Measurements from ENCODE around the gene NUMB. TPM values are rescaled to one million over a fixed set of nuclear protein-coding genes. Genes with fewer than 3 reads are reported as not detected.

Gene NUMB
- total RNA-seq, 1 donor from 2014 or later = 60.7 TPM

DNA sequence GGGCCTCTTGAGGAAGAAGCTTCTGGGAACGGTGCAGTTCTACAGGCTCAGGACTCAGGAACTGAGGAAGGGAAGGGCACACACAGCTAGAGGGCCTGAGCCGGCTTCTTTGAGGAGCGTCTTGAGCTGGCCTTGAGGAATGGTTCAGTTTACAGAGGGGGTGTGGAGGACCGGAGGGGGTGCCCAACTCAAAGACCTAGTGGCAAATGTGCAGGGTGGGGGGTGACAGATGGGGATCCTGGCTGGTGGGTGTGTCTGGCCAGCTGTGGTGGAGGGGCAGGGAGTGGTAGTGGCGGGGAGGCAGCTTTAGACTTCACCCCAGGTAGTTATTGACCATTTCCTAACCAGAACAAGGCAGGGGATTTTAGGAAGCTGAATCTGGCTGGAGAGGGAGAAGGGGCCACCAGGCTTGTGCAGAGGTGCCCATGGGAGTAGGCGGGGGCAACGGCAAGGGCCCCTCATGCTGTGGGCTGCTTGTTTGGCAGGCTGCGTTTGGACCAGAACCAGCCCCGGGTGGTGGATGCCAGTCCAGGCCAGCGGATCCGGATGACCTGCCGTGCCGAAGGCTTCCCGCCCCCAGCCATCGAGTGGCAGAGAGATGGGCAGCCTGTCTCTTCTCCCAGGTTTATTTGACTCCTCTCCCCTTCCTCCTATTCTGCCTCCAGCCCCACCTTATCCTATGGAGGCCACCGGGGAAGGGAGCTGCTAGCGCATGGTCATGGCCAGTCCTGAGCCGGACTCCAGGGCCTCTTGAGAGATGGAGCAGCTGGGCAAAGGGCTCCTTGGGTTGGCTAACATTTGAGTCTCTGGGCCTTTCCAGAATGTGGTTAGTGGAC, 193.2 kb downstream of the NUMB start:
- no peak for TF ChIP-seq CTCF (IDR thresholded peaks at IDR 0.05)
- no peak overlapping the region for H3K27ac Mint-ChIP-seq (ENCODE audit: unreplicated experiment)
- DNase-seq (ENCODE audit: low spot score) = no peak
- H3K27me3 Mint-ChIP-seq (ENCODE audit: low read depth) = no peaks in the 10 kb centered on the region
- H3K4me3 Mint-ChIP-seq (ENCODE audit: unreplicated experiment) = no peak overlapping the region
- H3K36me3 Mint-ChIP-seq (ENCODE audit: low read depth) = peaks cover 5% of the 10 kb centered on the region
- peaks cover 8% of the 10 kb centered on the region for H3K4me1 Mint-ChIP-seq (ENCODE audit: low read depth)
- H3K9me3 Mint-ChIP-seq (ENCODE audit: low read depth) = no peaks in the 10 kb centered on the region

DNA sequence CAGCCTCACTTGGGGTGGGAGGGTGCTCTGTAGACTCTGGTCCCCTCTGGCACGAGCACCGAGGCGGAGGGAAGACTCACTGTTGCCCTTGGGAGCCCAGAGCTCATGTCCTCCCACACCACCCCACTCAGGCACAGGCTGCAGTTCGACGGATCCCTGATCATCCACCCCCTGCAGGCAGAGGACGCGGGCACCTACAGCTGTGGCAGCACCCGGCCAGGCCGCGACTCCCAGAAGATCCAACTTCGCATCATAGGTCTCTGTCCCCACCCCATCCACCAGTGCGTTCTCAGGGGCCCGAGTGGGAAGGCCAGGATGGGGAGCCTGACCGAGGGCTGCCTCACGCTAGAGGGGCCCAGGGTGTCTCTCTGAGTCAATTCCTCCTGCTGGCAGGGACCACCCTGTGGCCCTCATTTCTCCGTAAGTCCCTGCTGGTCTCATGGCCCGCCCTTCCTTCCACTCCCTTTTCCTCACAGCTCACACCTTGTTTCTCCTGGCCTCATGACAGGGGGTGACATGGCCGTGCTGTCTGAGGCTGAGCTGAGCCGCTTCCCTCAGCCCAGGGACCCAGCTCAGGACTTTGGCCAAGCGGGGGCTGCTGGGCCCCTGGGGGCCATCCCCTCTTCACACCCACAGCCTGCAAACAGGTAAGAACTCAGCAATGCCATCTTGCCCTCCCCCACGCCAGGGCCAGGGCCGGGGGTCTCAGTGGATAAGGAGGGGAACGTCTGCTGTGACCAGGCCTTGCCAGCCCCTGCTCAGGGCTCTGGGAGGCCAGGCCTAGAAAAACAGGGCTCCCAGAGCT, 194.1 kb downstream of the NUMB start:
- TF ChIP-seq CTCF (IDR thresholded peaks at IDR 0.05) = no peak
- H3K9me3 Mint-ChIP-seq (ENCODE audit: low read depth) = no peaks in the 10 kb centered on the region
- no peak overlapping the region for H3K27ac Mint-ChIP-seq (ENCODE audit: unreplicated experiment)
- H3K4me1 Mint-ChIP-seq (ENCODE audit: low read depth) = peaks cover 2% of the 10 kb centered on the region
- H3K27me3 Mint-ChIP-seq (ENCODE audit: low read depth) = no peaks in the 10 kb centered on the region
- DNase-seq (ENCODE audit: low spot score) = no peak
- peaks cover 5% of the 10 kb centered on the region for H3K36me3 Mint-ChIP-seq (ENCODE audit: low read depth)
- no peak overlapping the region for H3K4me3 Mint-ChIP-seq (ENCODE audit: unreplicated experiment)

GRCh38 chr14:73263606-73264005, 194.7 kb downstream of the NUMB start:
- Mint-ChIP-seq H3K27me3 (ENCODE audit: low read depth) (no peaks in the 10 kb centered on the region), H3K27ac (ENCODE audit: unreplicated experiment) (no peak overlapping the region), H3K4me1 (ENCODE audit: low read depth) (no peaks in the 10 kb centered on the region), H3K36me3 (ENCODE audit: low read depth) (peaks cover 3% of the 10 kb centered on the region), H3K9me3 (ENCODE audit: low read depth) (no peaks in the 10 kb centered on the region), H3K4me3 (ENCODE audit: unreplicated experiment) (no peak overlapping the region)
- TF ChIP-seq CTCF (IDR thresholded peaks at IDR 0.05) = no peak
- DNase-seq (ENCODE audit: low spot score) = no peak

- H3K4me3 Mint-ChIP-seq (ENCODE audit: unreplicated experiment) = no peak overlapping the region
- H3K9me3 Mint-ChIP-seq (ENCODE audit: low read depth) = no peaks in the 10 kb centered on the region
- H3K36me3 Mint-ChIP-seq (ENCODE audit: low read depth) = no peaks in the 10 kb centered on the region
- DNase-seq (ENCODE audit: low spot score) = no peak
- no peak overlapping the region for H3K27ac Mint-ChIP-seq (ENCODE audit: unreplicated experiment)
- no peaks in the 10 kb centered on the region for H3K27me3 Mint-ChIP-seq (ENCODE audit: low read depth)
- TF ChIP-seq CTCF (IDR thresholded peaks at IDR 0.05) = no peak
- no peaks in the 10 kb centered on the region for H3K4me1 Mint-ChIP-seq (ENCODE audit: low read depth)
Measured at GRCh38 chr14:73262427-73263183, 195.7 kb downstream of the NUMB start.

Measured in chondrocyte (in vitro differentiated cells).